GM06990 (cell line): ENCODE results near the gene COX7B2.

Source experiments
- DNase-seq: peaks from one replicate; pipeline ENCODE4 v3.0.0-alpha.2; 2011; ENCODE audit not compliant: insufficient read length; ENCODE audit errors: extremely low read depth
- H3K27me3 ChIP-seq: replicated peaks from 2 replicates; pipeline ENCODE4 v1.6.0; 2011; ENCODE audit warnings: low read length; ENCODE audit not compliant: control insufficient read depth, insufficient read depth
- H3K36me3 ChIP-seq: 2 replicates; pipeline ENCODE4 v1.5.1; 2011; ENCODE audit warnings: low read length; ENCODE audit not compliant: control insufficient read depth, insufficient read depth
- H3K4me3 ChIP-seq: replicated peaks from 2 replicates; pipeline ENCODE4 v1.5.1; 2011; ENCODE audit warnings: low read depth, mild to moderate bottlenecking, control low read depth, low read length
- CTCF ChIP-seq: IDR thresholded peaks from 2 replicates; pipeline ENCODE4 v1.5.1; 2011; ENCODE audit warnings: low read length, control low read depth, mild to moderate bottlenecking, inconsistent platforms; ENCODE audit not compliant: insufficient read depth, poor library complexity, severe bottlenecking

COX7B2 gene

DNA sequence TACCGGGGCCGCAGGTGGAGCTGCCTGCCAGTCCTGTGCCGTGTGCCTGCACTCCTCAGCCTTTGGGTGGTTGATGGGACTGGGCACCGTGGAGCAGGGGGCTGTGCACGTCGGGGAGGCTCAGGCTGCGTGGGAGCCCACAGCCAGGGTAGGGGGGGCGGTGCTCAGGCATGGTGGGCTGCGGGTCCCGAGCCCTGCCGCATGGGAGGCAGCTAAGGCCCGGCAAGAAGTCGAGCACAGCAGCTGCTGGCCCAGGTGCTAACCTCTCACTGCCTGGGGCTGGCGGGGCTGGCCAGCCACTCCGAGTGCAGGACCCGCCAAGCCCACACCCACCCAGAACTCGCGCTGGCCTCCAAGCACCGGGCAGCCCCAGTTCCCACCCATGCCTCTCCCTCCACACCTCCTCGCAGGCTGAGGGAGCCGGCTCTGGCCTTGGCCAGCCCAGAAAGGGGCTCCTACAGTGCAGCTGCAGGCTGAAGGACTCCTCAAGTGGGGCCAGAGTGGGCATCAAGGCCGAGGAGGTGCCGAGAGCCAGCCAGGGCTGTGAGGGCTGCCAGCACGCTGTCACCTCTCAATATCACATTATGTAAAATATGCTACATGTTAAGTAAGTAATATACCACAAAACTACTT, 104.1 kb downstream of the COX7B2 start:
- no peak for DNase-seq
- Histone ChIP-seq H3K4me3 (no peak overlapping the region), H3K27me3 (no peaks in the 10 kb centered on the region), H3K36me3 (no peaks in the 10 kb centered on the region)
- TF ChIP-seq CTCF = no peak

DNA sequence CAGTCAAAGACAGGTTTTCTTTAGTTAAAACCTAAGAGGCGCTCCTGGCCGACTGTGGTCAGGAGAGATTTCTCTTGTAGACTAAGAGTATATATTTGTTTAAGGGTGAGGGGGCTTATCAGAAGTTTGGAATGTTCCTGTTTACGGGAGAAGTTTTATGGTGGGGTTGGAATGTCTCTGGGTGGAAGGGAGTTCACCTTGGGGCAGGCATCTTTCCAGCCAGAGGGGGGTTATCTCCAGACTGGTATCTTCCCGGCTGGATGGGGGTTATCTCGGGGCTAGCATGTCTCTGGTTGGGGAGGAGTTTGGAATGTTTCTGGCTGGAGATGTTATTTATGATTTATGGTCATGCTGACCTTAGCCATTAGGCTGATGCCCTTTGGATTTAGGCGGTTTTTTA, 116.0 kb downstream of the COX7B2 start:
- no peak for TF ChIP-seq CTCF
- Histone ChIP-seq H3K36me3 (no peaks in the 10 kb centered on the region), H3K4me3 (no peak overlapping the region), H3K27me3 (no peaks in the 10 kb centered on the region)
- DNase-seq = no peak

DNA sequence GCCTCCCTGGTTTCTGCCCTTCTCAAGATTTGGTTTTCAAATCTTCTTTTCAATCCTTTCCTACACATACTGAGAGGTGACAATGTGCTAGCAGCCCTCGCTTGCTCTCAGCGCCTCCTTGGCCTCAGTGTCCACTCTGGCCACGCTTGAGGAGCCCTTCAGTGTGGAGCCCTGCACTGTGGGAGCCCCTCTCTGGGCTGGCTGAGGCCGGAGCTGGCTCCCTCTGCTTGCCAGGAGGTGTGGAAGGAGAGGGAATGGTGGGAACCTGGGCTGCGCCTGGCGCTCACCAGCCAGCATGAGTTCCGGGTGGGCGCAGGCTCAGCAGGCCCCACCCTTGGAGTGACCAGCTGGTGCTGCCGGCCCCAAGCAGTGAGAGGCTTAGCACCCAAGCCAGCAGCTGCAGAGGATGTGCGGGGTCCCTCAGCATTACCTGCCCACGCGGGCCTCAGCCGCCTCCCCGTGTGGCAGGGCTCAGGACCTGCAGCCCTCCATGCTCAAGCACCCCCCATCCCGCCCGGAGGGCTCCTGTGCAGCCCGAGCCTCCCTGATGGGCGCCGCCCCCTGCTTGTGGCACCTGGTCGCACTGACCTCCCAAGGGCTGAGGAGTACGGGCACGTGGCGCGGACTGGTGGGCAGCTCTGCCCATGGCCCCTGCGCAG, 127.5 kb downstream of the COX7B2 start:
- Histone ChIP-seq H3K36me3 (no peaks in the 10 kb centered on the region), H3K4me3 (no peak overlapping the region), H3K27me3 (no peaks in the 10 kb centered on the region)
- peak; percentile 18 for DNase-seq
- TF ChIP-seq CTCF = no peak

GRCh38 chr4:46765465-46765864, 143.6 kb downstream of the COX7B2 start:
- no peak for TF ChIP-seq CTCF

GRCh38 chr4:46730075-46730474, 179.0 kb downstream of the COX7B2 start:
- no peaks in the 10 kb centered on the region for H3K36me3 ChIP-seq
- no peak for DNase-seq
- no peak overlapping the region for H3K4me3 ChIP-seq
- TF ChIP-seq CTCF = no peak
- no peaks in the 10 kb centered on the region for H3K27me3 ChIP-seq

More at GRCh38 chr4:46765465-46765864, 143.6 kb downstream of the COX7B2 start:
- no peak for DNase-seq
- H3K36me3 ChIP-seq = no peaks in the 10 kb centered on the region
- no peak overlapping the region for H3K4me3 ChIP-seq
- no peaks in the 10 kb centered on the region for H3K27me3 ChIP-seq
